Panc1 (cell line): ENCODE data around the gene TNPO2. TPM values are rescaled to one million over a fixed set of nuclear protein-coding genes. Genes with fewer than 3 reads are reported as not detected.

Experiments used
- ATAC-seq: fragments of 200-7000 bp; cut with Tn5 transposase; 2 replicates; pipeline ENCODE4 v1.9.1; 2020; ENCODE audit warnings: mild to moderate bottlenecking, moderate library complexity
- BruUV-seq: library from RNA; stranded (reverse); fragments of 400-500 nt; replicated peaks from 2 replicates; lab custom pipeline; 2021; lab: Mats Ljungman, UMichigan
- CTCF ChIA-PET: fragments of 300-600 bp; sonication (Branson Sonifier 250); formaldehyde crosslinking; loops from one replicate; lab custom pipeline; 2022; ENCODE audit warnings: antibody characterized with exemption; lab: Charles Lee
- POLR2A ChIA-PET: fragments of 300-600 bp; sonication (Branson Sonifier 250); formaldehyde crosslinking; loops from one replicate; lab custom pipeline; 2022; ENCODE audit warnings: antibody characterized with exemption; lab: Charles Lee
- DNase-seq: peaks from one replicate; pipeline ENCODE4 v3.0.0-alpha.2; 2010; ENCODE audit warnings: low read depth, low spot score
- H3K27ac ChIP-seq: 2 replicates; pipeline ENCODE4 v1.5.1; 2011; ENCODE audit warnings: mild to moderate bottlenecking, low read length, inconsistent platforms
- H3K27me3 ChIP-seq: fragments of 200-500 bp; sonication (Bioruptor generic); 2 replicates; pipeline ENCODE4 v1.6.0; 2014; ENCODE audit warnings: low read length, inconsistent platforms; ENCODE audit not compliant: control insufficient read depth, insufficient read depth
- H3K36me3 ChIP-seq: fragments of 200-500 bp; sonication (Bioruptor generic); 2 replicates; pipeline ENCODE4 v1.5.1; 2014; ENCODE audit warnings: inconsistent platforms, mild to moderate bottlenecking, low read length, moderate library complexity; ENCODE audit not compliant: control insufficient read depth, insufficient read depth
- H3K4me1 ChIP-seq: 2 replicates; pipeline ENCODE4 v1.5.1; 2011; ENCODE audit warnings: inconsistent platforms, mild to moderate bottlenecking, low read length, moderate library complexity; ENCODE audit not compliant: control insufficient read depth, insufficient read depth
- H3K4me3 ChIP-seq, 2 experiments: 2 replicates each; pipeline ENCODE4 v1.5.1; 2011 to 2012; ENCODE audit warnings: low read depth in 2 of 2, low read length in 2 of 2, mild to moderate bottlenecking in 2 of 2, inconsistent platforms in 1 of 2, moderate library complexity in 1 of 2
- H3K9me3 ChIP-seq: fragments of 200-500 bp; sonication (Bioruptor generic); 2 replicates; pipeline ENCODE4 v1.5.1; 2014; ENCODE audit warnings: low read depth, mild to moderate bottlenecking, inconsistent platforms, low read length, moderate library complexity; ENCODE audit not compliant: control insufficient read depth, insufficient read depth
- POLR2AphosphoS5 ChIP-seq: IDR thresholded peaks from 2 replicates; pipeline ENCODE4 v1.6.1; 2012; ENCODE audit warnings: mild to moderate bottlenecking, low read depth, low read length, moderate library complexity
- SIN3A ChIP-seq: IDR thresholded peaks from 2 replicates; pipeline ENCODE4 v1.6.1; 2012; ENCODE audit warnings: low read depth, mild to moderate bottlenecking, low read length, moderate library complexity, borderline replicate concordance; ENCODE audit not compliant: insufficient read depth
- TCF7L2 ChIP-seq: IDR thresholded peaks from 2 replicates; pipeline ENCODE4 v1.6.1; 2011; ENCODE audit warnings: mild to moderate bottlenecking, low read depth, low read length, inconsistent platforms
- in situ Hi-C: cut with HindIII; loops from 2 replicates; pipeline ENCODE4 v1.10.0; 2016; ENCODE audit warnings: low sequenced_read_pairs, low pct_unique_long_range_greater_than_20kb
- intact Hi-C: fragments of 100-400 bp; cut with micrococcal nuclease; formaldehyde crosslinking; loops from one replicate; pipeline ENCODE4 v1.10.0; 2022; ENCODE audit not compliant: unreplicated experiment
- total RNA-seq: library from RNA; stranded (reverse); gene quantifications from one replicate; pipeline ENCODE4 v1.2.1, GENCODE V29; 2021; ENCODE audit not compliant: unreplicated experiment
- TF ChIP-seq, protein P1 (sequence below): fragments of 450-650 bp; IDR thresholded peaks from 2 replicates; pipeline ENCODE4 v1.5.1; 2017; ENCODE audit warnings: mild to moderate bottlenecking
- TF ChIP-seq, protein P2 (sequence below), 2 experiments: IDR thresholded peaks; 2 replicates each; pipeline ENCODE4 v1.6.1; 2011 to 2012; ENCODE audit warnings: low read depth in 2 of 2, control low read depth in 1 of 2, low read length in 1 of 2, mild to moderate bottlenecking in 1 of 2, moderate library complexity in 1 of 2; ENCODE audit not compliant: insufficient read depth in 1 of 2

The TNPO2 gene
- total RNA-seq, 1 experiment from 2014 or later, result 83.3 TPM

DNA sequence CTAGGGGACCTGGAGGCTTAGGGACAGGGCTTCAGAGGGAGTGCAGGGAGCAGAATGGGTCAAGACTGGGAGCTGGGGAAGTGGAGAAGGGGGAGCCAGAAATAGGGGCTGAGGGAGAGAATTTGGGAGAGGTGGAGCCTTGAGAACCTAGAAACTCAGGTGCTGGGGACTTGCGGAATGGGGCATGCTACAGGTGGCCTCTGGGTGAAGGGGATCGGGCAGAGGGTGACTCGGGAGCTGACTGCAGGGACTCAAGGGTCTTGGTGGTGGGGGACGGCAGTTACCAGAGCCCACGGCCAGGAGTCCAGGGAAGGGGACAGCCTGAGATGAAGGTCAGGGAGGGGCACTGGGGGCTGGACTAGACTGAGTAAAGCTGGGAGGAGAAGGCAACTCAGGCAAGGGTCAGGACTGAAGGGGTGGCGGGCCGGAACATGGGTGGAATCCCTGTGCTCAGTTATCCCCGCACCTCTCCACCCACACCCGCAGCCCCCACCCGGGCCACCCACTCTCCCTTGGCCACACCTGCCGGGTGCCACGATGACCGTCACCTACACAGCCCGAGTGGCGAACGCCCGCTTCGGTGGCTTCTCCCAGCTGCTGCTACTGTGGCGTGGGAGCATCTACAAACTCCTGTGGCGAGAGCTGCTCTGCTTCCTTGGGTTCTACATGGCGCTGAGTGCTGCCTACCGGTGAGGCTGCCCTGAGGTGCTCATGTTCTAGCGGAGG lies 28.5 kb upstream of the TNPO2 start:
- TF ChIP-seq POLR2AphosphoS5, result no peak
- TF ChIP-seq, protein P1, sequence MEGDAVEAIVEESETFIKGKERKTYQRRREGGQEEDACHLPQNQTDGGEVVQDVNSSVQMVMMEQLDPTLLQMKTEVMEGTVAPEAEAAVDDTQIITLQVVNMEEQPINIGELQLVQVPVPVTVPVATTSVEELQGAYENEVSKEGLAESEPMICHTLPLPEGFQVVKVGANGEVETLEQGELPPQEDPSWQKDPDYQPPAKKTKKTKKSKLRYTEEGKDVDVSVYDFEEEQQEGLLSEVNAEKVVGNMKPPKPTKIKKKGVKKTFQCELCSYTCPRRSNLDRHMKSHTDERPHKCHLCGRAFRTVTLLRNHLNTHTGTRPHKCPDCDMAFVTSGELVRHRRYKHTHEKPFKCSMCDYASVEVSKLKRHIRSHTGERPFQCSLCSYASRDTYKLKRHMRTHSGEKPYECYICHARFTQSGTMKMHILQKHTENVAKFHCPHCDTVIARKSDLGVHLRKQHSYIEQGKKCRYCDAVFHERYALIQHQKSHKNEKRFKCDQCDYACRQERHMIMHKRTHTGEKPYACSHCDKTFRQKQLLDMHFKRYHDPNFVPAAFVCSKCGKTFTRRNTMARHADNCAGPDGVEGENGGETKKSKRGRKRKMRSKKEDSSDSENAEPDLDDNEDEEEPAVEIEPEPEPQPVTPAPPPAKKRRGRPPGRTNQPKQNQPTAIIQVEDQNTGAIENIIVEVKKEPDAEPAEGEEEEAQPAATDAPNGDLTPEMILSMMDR, result no peak
- TF ChIP-seq, protein P2, sequence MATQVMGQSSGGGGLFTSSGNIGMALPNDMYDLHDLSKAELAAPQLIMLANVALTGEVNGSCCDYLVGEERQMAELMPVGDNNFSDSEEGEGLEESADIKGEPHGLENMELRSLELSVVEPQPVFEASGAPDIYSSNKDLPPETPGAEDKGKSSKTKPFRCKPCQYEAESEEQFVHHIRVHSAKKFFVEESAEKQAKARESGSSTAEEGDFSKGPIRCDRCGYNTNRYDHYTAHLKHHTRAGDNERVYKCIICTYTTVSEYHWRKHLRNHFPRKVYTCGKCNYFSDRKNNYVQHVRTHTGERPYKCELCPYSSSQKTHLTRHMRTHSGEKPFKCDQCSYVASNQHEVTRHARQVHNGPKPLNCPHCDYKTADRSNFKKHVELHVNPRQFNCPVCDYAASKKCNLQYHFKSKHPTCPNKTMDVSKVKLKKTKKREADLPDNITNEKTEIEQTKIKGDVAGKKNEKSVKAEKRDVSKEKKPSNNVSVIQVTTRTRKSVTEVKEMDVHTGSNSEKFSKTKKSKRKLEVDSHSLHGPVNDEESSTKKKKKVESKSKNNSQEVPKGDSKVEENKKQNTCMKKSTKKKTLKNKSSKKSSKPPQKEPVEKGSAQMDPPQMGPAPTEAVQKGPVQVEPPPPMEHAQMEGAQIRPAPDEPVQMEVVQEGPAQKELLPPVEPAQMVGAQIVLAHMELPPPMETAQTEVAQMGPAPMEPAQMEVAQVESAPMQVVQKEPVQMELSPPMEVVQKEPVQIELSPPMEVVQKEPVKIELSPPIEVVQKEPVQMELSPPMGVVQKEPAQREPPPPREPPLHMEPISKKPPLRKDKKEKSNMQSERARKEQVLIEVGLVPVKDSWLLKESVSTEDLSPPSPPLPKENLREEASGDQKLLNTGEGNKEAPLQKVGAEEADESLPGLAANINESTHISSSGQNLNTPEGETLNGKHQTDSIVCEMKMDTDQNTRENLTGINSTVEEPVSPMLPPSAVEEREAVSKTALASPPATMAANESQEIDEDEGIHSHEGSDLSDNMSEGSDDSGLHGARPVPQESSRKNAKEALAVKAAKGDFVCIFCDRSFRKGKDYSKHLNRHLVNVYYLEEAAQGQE (IDR thresholded peaks at IDR 0.05; ENCODE audit: insufficient read depth in 1 of 2, low read depth in 2 of 2, low read length in 1 of 2), result no peak
- no peak for TF ChIP-seq TCF7L2
- no peak for TF ChIP-seq SIN3A
- CTCF ChIA-PET, result no interaction called here
- POLR2A ChIA-PET, result no interaction called here

DNA sequence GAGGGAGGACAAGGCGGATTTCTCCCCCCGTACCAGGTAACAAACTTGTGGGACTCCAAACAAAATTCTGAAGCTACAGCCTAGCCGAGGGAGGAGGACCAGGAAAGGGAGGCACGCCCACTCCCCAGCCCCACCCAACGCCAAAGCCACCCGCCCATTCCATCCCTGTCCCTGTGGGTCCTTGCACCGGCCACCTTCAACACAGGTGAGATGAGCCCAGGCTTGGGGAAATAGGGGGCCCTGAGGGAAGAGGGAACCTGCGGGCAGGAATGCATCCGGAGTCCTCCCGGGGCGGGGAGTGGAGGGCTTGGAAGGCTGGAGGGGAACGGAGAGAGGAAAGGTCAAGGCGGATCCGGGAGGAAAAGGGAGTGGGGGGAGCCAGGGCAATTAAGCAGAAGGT lies 27.9 kb upstream of the TNPO2 start, which contains the start of gene BEST2:
TSS of gene BEST2 (plus strand) at position 157 of the 400 bp plus-strand sequence. CDS start 802 bp downstream, outside the sequence.
- BruUV-seq, result no TSS peak
- Histone ChIP-seq H3K9me3 (no peaks in the 10 kb centered on the region), H3K36me3 (no peaks in the 10 kb centered on the region), H3K27ac (no peak within 1 kb of the TSS), H3K4me1 (peaks cover 4% of the 10 kb centered on the region), H3K4me3 (no peak within 1 kb of the TSS), H3K27me3 (no peaks in the 10 kb centered on the region)
- DNase-seq (no peak), ATAC-seq (no peak)
- CTCF ChIA-PET, result no interaction called here
- POLR2A ChIA-PET, result no interaction called here
- intact Hi-C loops (no loop called here), in situ Hi-C loops (no loop called here)
- TF ChIP-seq, protein P1, result no peak
- TF ChIP-seq, protein P2 (IDR thresholded peaks at IDR 0.05; ENCODE audit: insufficient read depth in 1 of 2, low read depth in 2 of 2, low read length in 1 of 2), result no peak
- TF ChIP-seq POLR2AphosphoS5 (no peak), SIN3A (no peak), TCF7L2 (no peak)

More for the DNA sequence above, 28.5 kb upstream of the TNPO2 start:
- DNase-seq, result no peak
- H3K9me3 ChIP-seq, result no peaks in the 10 kb centered on the region
- H3K4me3 ChIP-seq, result no peak overlapping the region
- H3K27me3 ChIP-seq, result no peaks in the 10 kb centered on the region
- intact Hi-C loops (no loop called here), in situ Hi-C loops (no loop called here)
- H3K4me1 ChIP-seq, result peaks cover 4% of the 10 kb centered on the region
- no peak overlapping the region for H3K27ac ChIP-seq
- BruUV-seq, result no TSS peak
- H3K36me3 ChIP-seq, result no peaks in the 10 kb centered on the region
- ATAC-seq, result no peak
